GM18519 (cell line): ENCODE measurements around the gene TMEM109.

Source experiments
- ATAC-seq: cut with Tn5 transposase; IDR thresholded peaks from one replicate; pipeline ENCODE4 v1.9.1; 2021; ENCODE audit warnings: mild to moderate bottlenecking, moderate library complexity; ENCODE audit not compliant: unreplicated experiment, low FRiP score

The TMEM109 gene, protein sequence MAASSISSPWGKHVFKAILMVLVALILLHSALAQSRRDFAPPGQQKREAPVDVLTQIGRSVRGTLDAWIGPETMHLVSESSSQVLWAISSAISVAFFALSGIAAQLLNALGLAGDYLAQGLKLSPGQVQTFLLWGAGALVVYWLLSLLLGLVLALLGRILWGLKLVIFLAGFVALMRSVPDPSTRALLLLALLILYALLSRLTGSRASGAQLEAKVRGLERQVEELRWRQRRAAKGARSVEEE

DNA sequence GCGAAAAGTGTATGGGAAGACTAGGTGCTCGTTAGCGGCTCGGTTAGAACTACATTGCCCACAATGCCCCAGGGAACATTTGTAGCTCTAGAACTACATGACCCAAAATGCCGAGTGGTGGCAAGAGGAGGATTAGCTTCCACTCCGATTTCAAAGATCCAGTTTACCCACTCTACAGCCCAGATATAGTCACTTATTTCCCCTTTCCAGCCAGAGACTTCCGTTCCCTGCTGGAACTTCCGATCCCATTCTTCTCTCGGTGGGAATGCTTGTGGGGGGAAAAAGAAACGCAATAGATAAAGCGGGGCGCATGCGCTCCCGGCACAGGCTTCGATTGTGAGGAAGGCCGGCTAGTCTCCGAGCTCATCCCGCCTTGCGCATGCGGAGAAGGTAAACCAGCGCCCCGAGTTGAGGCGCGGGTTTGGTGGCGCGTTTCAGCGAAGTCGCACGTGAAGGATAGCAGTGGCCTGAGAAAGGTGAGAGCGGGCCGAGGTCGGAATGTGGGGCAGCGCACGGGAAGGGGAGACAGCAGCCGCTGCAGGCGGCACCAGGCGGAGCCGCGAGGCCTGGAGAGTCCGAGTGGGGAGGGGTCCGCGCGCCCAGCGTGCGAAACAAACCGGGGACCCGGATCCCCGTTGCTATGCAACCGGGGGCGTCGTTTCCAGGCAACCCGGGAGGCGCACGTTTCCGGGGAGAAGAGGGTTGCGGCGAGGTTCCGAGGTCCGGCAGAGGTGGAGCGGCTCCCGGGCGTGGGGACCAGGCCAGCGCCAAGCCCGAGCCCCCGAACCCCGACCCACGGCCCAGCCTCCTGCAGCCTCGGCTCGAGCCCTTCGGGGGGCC is at the start of gene TMEM109:
TMEM109 (plus strand) TSS at position 366 of the 840 bp plus-strand sequence. CDS start 5,536 bp downstream, outside the sequence.
- peak; percentile 27 for ATAC-seq

DNA sequence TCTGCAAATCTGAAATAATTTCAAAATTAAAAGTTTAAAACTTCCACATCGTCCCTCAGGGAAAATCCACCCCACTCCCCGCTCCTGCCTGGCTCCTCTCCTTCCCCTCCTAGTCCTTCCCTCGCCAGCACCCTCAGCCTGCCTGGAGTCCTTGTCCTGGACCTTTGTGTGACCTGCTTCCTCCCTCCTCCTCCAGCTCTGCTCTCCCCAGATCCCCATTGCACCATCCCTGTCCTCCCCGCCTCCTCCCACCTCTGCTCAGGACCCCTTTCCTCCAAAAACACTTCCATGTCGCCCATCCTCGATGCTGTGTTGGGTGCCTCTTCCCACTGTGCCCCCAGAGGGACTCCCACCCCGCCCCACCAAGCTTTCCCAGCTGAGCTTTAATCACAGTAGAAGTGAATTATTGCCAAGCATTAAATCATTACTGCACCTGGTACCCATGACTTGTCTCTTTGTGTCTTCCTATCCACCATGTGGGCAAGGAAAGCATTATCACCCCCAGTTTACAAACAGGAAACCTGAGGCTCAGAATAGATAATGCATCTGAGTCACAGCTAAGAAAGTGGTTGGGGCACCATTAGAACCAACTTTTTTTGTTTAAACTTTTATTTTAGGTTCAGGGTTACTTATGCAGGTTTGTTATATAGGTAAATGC is 49.0 kb upstream of the TMEM109 start:
- no peak for ATAC-seq

DNA sequence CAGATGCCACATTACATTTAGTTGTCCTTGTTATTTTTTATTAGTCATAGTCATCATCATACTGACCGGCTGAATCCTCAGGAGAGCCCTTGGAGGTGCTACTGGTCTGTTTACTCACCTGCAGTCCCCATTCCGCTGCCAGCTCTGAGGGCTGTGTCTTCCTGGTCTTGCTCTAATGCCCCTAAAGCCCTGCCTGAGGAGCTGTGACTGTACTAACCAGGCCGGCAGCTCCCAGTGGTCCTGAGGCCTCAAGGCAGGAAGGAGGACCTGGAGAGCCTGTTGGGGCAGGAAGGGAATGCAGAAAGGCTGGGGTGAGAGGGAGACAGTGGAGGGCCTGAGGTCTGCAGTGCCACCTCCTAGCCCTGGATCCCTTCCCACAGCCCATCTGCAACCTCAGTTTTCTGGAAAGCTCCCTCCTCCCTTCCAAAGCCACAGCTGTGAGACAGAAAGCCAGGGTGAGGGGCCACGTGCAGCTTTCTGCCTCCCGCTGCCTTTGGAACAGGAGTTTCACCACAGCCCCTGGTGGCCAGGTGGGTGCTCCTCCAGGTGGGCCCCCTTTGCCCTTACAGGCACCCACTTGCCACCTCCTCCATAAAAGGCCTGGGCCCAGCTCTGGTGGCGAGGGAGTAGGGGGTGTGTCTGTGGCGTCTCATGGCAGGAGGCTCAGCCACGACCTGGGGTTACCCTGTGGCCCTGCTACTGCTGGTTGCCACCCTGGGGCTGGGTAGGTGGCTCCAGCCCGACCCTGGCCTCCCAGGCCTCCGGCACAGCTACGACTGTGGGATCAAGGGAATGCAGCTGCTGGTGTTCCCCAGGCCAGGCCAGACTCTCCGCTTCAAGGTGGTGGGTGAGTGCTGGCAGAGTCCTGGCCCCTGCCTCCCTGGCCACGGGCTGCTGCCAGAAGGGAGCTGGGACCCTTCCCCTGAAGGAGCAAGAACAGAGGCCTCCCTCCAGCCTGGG is 46.8 kb upstream of the TMEM109 start, which contains the start of gene ZP1:
ZP1 (plus strand) TSS at position 632 of the 960 bp plus-strand sequence; CDS start at position 652, 20 bp downstream.
- no peak for ATAC-seq

DNA sequence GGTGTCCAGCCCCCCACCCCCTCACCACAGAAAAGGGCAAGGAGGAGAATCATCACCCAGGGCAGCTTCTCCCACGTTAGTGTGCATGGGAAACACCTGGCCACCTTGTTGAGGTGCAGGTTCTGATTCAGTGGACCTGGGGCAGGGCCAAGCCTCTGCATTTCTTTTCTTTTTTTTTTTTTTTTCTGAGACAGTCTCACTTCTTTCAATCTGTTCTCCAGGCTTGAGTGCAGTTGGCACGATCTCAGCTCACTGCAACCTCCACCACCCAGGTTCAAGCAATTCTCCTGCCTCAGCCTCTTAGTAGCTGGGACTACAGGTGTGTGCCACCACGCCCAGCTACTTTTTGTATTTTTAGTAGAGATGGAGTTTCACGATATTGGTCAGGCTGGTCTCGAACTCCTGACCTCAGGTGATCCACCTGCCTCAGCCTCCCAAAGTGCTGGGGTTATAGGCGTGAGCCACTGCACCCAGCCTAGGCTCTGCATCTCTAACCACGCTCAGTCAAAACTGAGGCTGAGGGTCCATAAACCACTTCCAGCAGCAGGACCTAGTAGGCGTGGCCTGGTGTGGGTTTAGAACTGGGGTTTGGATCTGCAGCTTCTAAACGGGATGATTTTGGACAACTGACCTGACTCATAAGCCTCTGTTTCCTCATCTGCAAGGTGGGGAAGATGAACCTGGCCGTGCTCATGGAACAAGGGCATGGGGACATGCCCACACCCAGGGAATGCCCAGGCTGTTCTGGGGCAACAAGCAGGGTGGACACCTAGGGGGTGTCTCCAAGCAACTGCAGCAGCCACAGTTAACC is 45.9 kb upstream of the TMEM109 start:
- ATAC-seq = no peak

DNA sequence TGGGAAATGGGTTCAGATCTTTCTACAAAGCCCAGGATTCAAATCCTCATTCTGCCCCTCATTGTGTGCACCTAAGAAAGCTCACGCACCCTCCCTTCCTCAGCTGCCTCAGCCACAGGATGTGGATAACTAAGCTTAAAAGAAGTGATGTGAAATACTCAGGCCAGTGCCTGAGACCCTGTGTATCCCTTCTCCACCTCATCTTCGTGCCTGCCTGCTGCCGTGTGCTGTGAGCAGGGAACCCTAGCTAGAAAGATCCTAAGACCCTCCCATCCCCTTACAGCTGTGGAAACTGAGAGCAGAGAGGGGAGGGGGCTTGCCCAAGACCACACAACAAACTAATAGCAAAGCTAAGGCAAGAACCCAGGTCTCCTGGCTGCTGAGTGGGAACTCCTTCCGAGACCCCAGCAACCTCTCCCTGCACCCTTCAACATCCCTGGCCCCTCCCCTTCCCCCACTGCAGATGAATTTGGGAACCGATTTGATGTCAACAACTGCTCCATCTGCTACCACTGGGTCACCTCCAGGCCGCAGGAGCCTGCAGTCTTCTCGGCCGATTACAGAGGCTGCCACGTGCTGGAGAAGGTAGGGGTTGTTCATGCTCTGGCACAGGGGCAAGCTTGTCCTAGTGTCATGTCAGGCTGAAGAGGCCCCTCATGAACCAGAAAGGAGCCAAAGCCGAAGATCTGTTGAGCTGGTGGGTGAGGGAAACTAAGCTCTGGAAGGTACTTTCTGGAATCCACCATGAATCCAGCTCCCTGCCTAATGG is 45.1 kb upstream of the TMEM109 start:
- ATAC-seq = no peak

DNA sequence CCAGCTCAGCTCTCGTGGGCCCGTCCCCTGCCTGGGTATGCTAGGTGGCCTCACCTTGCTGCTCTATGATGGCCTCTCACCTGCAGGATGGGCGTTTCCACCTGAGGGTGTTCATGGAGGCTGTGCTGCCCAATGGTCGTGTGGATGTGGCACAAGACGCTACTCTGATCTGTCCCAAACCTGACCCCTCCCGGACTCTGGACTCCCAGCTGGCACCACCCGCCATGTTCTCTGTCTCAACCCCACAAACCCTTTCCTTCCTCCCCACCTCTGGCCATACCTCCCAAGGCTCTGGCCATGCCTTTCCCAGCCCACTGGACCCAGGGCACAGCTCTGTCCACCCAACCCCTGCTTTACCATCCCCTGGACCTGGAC is 44.5 kb upstream of the TMEM109 start:
- ATAC-seq = no peak

DNA sequence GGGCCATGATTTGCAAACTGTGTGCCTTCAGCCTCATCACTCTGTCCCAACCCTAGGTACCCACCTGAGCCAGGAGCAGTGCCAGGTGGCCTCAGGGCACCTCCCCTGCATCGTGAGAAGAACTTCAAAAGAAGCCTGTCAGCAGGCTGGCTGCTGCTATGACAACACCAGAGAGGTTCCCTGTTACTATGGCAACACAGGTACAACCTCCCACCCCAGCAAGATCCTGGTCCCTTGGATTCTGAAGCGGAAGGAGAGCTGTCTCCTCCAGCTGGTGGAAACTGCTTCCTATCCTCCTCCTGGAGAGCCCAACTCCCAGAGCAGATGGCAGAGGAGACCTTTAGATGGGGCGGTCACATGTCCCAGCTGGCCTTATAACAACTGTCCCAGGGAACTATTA is 43.7 kb upstream of the TMEM109 start:
- no peak for ATAC-seq

DNA sequence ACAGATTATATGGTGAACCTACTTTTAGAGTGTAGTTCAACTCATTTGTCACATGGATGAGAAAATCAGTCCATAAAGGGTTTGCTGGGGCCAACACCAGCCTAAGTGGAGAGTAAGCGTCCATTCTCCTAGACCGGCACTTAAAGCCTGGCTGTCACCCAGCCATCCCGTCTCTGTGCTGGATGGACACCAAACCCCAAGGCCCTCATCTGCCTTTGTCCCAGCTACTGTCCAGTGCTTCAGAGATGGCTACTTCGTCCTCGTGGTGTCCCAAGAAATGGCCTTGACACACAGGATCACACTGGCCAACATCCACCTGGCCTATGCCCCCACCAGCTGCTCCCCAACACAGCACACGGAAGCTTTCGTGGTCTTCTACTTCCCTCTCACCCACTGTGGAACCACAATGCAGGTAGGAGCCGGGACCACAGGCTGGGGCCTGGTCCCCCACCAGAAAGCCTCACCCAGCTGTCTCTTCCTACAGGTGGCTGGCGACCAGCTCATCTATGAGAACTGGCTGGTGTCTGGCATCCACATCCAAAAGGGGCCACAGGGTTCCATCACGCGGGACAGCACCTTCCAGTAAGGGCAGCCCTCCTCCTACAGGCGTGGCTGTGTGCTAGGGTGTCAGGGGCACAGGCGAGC is 43.1 kb upstream of the TMEM109 start:
- ATAC-seq = no peak

DNA sequence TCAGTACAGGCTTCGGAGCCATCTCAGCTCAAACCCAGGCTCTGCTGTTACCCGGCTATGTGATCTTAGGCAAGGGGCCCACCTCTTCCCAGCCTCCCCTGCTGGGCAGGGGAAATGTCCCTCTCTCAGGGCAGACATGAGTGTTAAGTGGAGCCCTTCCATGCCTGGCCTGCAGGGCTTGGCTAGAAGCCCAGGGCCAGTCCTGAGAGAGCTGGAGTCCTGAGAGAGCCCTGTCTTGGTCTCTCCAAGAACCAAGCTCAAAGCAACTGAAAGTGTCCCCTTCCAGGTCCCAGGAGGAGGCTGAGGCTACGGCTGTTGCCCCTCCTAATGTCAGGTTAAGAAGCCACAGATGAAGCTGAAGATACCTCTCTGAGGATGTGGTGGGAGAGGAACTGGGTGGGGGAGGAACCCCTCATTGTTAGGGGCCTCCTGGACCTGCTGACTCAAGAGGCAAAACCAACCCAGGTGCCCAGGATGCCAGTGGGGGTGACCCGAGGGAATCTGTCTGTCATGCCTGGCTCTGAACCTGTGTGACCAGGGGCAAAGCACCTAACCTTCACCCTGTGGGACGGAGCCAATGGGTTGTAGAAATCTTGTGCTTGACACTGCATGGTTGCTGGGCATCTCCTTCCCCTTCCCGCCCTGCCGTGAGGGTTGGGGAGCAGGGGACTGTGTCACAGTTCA is 42.4 kb upstream of the TMEM109 start:
- no peak for ATAC-seq

DNA sequence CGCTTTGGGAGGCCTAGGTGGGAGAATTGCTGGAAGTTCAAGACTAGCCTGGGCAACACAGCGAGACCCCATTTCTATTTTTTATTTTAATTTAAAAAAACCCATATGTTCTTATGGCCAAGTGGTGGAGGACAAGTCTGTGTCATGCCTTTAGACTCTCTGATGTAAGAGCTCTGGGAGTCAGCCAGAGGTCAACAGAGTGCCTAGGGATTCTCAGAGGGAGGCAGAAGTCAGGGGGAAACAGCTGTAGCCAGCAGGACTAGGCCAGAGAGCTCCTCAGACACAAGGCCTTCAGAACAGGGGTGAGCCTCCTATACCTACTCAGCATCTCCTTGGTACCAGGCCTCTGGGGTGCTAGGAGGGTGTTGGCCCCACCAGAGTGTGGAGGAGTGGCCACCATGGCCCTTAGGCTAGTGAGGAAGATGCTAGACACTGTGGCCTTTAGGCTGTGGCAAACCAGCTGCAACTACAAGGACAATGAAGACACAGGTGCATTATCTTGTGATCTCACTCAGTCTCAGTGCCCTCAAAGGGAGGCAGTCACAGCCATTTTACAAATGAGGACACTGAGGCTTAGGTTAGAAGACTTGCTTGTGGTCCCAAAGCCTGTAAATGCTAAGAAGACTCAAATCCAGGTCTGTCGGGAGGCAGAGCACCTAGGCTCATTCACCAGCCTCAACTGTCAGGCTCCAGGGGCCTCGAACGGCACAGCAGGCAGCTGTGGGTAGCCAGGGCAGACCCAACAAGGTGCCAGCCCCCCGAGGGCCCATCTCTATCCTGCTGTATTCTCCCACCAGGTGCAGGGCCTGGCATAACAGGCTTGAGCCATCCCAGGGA is 41.6 kb upstream of the TMEM109 start:
- no peak for ATAC-seq

DNA sequence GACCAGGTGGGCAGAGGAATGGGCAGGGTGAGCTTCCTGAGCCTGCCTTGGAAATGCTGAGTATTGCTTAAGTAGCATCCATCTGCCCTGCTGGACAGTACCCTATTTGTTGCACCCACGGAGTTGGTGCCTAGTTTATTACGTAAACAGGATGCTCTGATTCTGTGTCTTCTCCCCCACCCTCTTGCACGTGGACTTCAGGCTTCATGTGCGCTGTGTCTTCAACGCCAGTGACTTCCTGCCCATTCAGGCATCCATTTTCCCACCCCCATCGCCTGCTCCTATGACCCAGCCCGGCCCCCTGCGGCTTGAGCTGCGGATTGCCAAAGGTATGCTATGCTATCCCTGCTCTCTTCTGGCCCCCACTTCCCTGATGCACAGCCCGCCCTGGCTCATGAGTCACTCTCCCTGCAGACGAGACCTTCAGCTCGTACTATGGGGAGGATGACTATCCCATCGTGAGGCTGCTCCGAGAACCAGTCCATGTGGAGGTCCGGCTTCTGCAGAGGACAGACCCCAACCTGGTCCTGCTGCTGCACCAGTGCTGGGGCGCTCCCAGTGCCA is 40.9 kb upstream of the TMEM109 start:
- ATAC-seq = no peak

DNA sequence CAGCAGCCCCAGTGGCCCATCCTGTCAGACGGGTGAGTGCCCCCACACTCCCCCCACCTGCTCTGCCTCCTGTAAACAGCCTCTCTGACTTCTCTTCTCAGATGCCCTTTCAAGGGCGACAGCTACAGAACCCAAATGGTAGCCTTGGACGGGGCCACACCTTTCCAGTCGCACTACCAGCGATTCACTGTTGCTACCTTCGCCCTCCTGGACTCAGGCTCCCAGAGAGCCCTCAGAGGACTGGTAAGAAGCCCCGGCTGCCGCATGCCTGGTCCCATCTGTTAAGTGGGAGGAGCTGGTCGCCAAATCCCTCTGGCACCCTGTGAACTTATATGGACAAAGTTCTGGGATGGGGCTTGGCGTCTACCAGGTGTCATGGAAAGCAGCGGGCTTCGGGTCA is 40.4 kb upstream of the TMEM109 start:
- no peak for ATAC-seq

DNA sequence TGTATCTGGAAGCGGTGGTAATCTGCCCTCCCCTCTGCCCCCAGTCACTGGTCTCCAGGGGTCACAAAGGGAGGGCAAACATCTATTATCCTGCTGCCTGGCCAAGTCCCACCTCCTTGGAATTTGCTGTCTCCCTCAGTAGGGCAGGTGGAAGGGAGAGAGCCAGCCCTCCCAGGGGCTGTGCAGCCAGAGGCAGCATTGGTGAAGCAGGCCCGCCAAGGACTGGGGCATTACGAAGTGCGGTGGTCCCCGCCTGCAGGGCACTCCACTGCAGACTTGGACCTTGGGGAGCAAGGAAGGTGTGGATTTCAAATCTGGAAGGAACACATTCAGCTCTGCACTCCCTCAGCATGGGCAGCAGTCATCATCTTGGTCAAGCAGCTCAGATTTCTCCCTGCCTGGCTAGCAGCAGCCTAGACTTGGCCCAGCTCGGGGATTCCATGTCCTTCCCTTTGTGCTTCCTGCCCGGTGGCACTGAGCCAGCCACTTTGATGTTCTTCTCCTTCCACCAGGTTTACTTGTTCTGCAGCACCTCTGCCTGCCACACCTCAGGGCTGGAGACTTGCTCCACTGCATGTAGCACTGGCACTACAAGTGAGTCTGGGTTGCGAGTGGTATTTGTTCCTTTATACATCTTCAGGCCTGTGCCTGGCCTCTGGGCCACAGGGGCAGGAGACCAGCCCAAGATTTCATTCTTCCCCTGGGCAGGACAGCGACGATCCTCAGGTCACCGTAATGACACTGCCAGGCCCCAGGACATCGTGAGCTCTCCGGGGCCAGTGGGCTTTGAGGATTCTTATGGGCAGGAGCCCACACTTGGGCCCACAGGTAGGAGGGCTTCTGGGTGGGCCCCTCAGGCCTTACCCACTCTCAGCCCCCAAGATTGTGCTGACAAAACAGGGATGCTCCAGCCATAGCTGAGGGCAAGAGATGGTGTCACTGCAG is 39.3 kb upstream of the TMEM109 start:
- ATAC-seq = no peak

DNA sequence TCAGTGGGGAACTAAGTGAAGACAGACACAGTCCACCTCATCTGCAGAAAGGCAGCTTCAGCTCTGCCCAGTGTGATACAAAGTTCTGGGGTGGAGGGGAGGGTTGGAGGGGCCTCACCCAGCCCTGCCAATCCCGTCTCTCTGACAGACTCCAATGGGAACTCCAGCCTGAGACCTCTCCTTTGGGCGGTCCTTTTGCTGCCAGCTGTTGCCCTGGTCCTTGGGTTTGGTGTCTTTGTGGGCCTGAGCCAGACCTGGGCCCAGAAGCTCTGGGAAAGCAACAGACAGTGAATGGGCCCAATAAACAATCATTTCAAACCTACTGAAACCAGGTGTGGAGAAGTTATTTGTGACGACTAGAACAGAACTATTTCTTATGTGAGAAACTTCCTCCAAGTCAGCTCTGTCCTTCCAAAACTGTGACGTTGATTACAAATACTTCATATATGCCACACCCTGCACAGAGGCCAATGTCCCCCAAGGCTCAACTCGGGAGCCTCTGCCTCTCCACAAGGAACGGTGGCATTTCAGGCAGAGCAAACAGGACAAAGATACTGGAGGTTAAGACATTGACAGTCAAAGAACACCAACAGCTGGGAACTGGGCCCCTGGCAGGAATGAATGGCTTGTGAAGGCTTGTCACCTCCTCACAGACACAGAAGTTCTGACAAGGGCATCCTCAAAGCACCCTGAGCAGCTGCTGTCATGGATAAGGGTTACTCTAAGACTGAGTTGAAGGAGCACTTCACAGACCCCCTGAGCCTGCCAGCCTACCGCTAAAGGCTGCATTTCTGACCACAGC is 38.4 kb upstream of the TMEM109 start:
- no peak for ATAC-seq

DNA sequence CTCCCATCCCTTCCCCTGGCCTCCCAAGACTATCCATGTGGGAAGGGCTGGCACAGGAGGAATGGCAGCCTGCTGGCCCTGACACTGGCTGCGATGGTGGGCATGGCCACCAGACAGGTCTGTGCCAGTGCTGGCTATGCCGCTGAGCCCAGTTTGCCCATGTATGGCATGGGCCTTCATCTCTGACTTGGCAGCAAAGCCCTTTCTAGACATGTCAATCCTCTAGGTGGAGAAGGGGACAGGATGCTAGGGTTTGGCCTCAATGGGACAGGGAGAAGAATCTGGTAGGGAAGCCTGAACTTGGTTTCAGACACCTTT is 37.8 kb upstream of the TMEM109 start:
- ATAC-seq = no peak
